ENCODE measurements around the gene COPS9.

The COPS9 gene

DNA sequence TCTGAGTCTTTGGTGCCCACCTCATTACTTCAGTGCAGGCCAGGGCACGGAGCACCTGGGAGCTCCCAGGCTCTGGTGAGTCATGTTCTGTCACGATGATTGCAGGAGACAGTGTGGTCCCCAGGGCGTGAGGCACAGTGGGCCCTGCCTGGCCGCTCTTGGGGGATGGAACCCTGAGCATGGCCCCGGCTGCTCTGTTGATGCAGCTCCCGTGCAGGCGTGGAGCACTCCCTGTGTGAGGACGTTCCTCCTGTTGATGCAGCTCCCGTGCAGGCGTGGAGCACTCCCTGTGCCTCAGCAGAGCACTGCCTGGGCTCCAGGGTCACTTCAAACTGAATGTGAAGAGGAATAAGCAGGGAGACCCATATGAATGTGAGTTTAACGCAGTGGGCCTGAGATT lies 30.1 kb downstream of the COPS9 start:
- no peak for DNase-seq

DNA sequence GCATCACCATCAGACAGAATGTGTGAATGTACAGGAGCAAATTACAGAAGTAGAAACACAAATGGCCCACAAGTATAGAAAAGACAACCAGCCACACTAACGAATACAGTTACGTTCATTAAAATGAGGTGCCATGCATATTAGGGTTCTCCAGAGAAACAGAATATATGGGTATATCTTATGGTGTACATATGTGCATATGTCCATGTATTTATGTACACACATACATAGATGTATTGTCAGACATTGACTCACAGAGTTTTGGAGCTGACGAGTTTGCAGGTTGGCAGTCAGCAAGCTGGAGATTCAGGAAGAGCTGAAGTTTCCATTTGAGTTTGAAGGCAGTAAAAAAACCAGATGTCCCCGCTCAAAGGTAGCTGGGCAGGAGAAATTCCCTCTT lies 33.0 kb downstream of the COPS9 start:
- DNase-seq, result no peak

DNA sequence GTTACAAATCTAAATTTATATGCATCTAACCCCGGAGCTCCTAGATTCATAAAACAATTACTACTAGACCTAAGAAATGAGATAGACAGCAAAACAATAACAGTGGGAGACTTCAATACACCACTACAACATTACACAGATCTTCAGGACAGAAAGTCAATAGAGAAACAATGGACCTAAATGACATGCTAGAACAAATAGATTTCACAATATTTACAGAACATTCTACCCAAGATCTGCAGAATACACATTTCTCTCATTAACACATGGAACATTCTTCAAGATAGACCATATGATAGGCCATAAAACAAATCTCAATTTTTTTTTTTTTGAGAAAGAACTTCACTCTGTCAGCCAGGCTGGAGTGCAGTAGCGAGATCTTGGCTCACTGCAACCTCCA lies 37.8 kb downstream of the COPS9 start:
- no peak for DNase-seq

DNA sequence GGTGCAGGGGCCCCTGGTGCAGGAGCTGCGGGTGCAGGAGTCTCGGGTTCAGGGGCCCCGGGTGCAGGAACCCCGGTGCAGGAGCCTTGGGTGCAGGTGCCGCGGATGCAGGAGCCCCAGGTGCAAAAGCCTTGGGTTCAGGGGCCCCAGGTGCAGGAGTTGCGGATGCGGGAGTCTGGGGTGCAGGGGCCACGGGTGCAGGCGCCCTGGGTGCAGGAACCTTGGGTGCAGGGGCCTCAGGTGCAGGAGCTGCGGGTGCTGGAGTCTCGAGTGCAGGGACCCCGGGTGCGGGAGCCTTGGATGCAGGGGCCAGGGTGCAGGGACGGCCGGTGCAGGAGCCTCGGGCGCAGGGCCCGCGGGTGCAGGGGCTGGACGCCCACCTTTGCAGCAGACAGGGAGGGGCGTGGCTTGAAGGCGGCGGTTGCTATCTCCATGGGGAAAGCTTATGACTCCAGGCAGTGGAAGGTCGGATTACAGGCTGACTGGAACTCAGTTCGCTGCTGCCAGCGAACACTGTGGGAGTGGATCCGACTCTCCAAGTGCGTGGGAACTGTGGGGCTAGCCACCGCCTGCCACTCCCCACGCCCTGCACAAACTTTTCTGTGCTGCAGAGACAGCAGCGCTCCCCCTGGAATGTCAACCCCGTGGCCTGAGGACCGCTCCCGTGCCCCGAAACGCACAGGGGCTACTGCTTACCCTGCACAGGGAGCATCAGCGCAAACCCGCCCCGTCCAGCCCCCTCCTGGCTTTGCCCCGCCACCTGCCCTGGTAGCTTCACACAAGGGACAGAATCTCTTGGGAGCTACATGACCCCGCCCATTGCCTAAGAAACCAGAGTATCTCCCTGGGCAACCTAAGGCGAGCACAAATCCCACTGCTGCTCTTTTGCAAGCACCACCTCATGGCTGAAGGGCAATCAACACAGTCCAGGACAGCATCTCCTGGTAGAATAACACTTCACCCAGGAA lies 40.3 kb downstream of the COPS9 start:
- no peak for DNase-seq

DNA sequence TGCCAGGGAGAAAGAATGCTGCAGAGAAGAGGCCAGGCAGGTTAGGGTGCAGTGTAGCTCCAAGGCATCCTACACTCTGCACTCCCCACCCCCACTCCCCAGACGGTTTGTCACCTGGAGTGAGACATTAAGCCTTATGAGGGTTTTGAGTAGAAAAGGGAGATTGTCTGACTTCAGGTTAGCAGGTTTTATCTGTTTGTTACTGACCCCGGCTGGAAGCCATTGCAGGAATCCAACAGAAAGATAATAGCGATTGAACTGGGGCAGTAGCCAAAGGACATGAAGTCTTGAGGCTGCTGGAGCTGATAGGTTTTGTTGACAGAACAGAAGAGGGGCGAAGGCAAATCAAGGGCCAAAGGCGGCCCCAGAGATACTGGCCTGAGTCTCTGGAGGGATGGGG lies 46.8 kb downstream of the COPS9 start:
- no peak for DNase-seq

DNA sequence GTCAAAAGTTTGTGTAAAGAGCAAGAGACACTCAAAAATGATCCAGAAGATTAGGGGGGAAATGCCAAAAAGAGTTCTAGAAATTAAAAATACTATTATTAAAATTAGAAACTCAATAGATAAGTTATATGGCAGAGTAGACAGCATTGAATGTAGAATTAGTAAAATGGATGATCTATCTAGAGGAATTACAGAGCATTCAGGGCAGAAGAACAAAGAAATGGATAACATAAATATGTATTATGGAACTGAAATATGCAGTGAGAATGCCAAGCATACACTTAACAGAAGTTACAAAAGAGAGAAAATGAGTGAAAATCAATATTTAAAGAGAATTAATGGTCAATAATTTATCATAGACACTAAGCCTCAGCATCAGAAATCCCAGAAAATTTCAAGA lies 49.5 kb downstream of the COPS9 start:
- DNase-seq, result no peak
